Measurements from ENCODE around the gene PHF20. TPM values are rescaled to one million over a fixed set of nuclear protein-coding genes. Genes with fewer than 3 reads are reported as not detected.
A peak's percentile ranks its signal among the peaks of the same experiment; 100 is the strongest.

PHF20 gene
- total and polyA plus RNA-seq, 2 of the 13 experiments (the other 11 are each of a cell fraction or from before 2014, with no cell fraction given), result 22.8 to 34.1 TPM

DNA sequence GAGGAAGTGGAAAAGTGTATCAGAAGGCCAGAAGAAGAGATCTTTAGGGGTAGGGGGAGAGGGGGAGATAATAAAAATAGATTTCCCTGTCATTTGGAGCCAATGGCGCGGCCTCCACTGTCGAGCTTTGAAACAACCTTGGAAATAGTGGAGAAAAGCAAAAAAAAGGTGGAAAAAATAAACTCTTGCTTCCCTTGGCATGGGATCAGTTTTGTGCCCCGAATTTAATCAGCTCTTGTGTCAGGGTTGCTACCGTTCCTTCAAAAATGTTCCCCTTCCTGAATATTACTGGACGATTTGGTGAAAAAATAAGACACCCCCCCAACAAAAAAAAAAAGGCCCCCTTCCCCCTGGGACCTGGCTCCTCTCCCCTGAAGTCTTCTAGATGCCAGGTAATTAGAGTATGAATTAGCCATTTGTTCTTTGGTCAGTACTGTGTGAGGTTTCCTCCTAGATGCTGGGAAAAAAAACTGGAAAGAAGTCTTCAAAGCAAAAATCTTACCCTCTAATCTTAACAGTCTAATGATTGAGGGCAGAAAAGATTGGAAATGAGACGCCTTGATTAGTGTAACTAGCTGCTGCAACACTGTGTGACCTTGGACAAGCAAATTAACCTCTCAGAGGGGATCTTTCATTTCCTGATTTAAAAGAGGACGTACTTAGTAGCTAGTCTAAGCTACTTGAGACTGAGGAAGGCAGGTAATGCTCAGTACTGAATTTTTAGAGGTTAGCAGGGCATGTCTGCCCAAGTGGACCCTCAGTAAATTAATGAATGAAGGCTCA, 28.9 kb upstream of the PHF20 start (continued):
- TF ChIP-seq ZNF766 (CRISPR knock-in tag; IDR thresholded peaks at IDR 0.05; ENCODE audit: borderline replicate concordance) (0 out of 2 replicates have a peak, but pooled peaks have one; percentile 12), TARDBP (CRISPR knock-in tag; IDR thresholded peaks at IDR 0.05) (no peak), SP140L (CRISPR knock-in tag; IDR thresholded peaks at IDR 0.05; ENCODE audit: borderline replicate concordance) (no peak), ZNF570 (CRISPR knock-in tag; IDR thresholded peaks at IDR 0.05; ENCODE audit: borderline replicate concordance) (0 out of 2 replicates have a peak, but pooled peaks have one; percentile 19), NPAS2 (CRISPR knock-in tag; IDR thresholded peaks at IDR 0.05; ENCODE audit: borderline replicate concordance) (no peak), SRSF9 (IDR thresholded peaks at IDR 0.05; ENCODE audit: borderline replicate concordance, insufficient read depth, low read depth, low read length, poor library complexity, severe bottlenecking) (no peak)
- TF ChIP-seq, protein P1, sequence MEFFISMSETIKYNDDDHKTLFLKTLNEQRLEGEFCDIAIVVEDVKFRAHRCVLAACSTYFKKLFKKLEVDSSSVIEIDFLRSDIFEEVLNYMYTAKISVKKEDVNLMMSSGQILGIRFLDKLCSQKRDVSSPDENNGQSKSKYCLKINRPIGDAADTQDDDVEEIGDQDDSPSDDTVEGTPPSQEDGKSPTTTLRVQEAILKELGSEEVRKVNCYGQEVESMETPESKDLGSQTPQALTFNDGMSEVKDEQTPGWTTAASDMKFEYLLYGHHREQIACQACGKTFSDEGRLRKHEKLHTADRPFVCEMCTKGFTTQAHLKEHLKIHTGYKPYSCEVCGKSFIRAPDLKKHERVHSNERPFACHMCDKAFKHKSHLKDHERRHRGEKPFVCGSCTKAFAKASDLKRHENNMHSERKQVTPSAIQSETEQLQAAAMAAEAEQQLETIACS (CRISPR knock-in tag; IDR thresholded peaks at IDR 0.05), result no peak
- TF ChIP-seq, protein P2, sequence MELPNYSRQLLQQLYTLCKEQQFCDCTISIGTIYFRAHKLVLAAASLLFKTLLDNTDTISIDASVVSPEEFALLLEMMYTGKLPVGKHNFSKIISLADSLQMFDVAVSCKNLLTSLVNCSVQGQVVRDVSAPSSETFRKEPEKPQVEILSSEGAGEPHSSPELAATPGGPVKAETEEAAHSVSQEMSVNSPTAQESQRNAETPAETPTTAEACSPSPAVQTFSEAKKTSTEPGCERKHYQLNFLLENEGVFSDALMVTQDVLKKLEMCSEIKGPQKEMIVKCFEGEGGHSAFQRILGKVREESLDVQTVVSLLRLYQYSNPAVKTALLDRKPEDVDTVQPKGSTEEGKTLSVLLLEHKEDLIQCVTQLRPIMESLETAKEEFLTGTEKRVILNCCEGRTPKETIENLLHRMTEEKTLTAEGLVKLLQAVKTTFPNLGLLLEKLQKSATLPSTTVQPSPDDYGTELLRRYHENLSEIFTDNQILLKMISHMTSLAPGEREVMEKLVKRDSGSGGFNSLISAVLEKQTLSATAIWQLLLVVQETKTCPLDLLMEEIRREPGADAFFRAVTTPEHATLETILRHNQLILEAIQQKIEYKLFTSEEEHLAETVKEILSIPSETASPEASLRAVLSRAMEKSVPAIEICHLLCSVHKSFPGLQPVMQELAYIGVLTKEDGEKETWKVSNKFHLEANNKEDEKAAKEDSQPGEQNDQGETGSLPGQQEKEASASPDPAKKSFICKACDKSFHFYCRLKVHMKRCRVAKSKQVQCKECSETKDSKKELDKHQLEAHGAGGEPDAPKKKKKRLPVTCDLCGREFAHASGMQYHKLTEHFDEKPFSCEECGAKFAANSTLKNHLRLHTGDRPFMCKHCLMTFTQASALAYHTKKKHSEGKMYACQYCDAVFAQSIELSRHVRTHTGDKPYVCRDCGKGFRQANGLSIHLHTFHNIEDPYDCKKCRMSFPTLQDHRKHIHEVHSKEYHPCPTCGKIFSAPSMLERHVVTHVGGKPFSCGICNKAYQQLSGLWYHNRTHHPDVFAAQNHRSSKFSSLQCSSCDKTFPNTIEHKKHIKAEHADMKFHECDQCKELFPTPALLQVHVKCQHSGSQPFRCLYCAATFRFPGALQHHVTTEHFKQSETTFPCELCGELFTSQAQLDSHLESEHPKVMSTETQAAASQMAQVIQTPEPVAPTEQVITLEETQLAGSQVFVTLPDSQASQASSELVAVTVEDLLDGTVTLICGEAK (IDR thresholded peaks at IDR 0.05), result 0 out of 2 replicates have a peak, but pooled peaks have one; percentile 22
- TF ChIP-seq, protein P2 (CRISPR knock-in tag; IDR thresholded peaks at IDR 0.05), result no peak
- TF ChIP-seq, protein P3, sequence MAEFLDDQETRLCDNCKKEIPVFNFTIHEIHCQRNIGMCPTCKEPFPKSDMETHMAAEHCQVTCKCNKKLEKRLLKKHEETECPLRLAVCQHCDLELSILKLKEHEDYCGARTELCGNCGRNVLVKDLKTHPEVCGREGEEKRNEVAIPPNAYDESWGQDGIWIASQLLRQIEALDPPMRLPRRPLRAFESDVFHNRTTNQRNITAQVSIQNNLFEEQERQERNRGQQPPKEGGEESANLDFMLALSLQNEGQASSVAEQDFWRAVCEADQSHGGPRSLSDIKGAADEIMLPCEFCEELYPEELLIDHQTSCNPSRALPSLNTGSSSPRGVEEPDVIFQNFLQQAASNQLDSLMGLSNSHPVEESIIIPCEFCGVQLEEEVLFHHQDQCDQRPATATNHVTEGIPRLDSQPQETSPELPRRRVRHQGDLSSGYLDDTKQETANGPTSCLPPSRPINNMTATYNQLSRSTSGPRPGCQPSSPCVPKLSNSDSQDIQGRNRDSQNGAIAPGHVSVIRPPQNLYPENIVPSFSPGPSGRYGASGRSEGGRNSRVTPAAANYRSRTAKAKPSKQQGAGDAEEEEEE (CRISPR knock-in tag; IDR thresholded peaks at IDR 0.05; ENCODE audit: borderline replicate concordance), result no peak
- TF ChIP-seq, protein P4, sequence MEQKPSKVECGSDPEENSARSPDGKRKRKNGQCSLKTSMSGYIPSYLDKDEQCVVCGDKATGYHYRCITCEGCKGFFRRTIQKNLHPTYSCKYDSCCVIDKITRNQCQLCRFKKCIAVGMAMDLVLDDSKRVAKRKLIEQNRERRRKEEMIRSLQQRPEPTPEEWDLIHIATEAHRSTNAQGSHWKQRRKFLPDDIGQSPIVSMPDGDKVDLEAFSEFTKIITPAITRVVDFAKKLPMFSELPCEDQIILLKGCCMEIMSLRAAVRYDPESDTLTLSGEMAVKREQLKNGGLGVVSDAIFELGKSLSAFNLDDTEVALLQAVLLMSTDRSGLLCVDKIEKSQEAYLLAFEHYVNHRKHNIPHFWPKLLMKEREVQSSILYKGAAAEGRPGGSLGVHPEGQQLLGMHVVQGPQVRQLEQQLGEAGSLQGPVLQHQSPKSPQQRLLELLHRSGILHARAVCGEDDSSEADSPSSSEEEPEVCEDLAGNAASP (CRISPR knock-in tag; IDR thresholded peaks at IDR 0.05; ENCODE audit: borderline replicate concordance), result no peak; the same call in 1 of the 2 replicates
- TF ChIP-seq, protein P5, sequence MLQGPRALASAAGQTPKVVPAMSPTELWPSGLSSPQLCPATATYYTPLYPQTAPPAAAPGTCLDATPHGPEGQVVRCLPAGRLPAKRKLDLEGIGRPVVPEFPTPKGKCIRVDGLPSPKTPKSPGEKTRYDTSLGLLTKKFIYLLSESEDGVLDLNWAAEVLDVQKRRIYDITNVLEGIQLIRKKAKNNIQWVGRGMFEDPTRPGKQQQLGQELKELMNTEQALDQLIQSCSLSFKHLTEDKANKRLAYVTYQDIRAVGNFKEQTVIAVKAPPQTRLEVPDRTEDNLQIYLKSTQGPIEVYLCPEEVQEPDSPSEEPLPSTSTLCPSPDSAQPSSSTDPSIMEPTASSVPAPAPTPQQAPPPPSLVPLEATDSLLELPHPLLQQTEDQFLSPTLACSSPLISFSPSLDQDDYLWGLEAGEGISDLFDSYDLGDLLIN (CRISPR knock-in tag; IDR thresholded peaks at IDR 0.05; ENCODE audit: borderline replicate concordance), result no peak
